Heart left ventricle (tissue), 13 donors: Measurements from ENCODE around the gene MCUB.

Experiments used
- CTCF ChIP-seq, 12 donors: fragments of 200-600 bp; sonication (generic) in 4 of 12; IDR thresholded peaks; one replicate each; pipeline versions ENCODE4 v1.5.0 to v1.8.0; 2018 to 2022; ENCODE audit warnings: antibody characterized with exemption in 12 of 12, mild to moderate bottlenecking in 5 of 12
- POLR2A ChIP-seq, 2 donors: fragments of 450-650 bp; IDR thresholded peaks; one replicate each; pipeline ENCODE4 v1.6.1; 2017; ENCODE audit warnings: antibody characterized with exemption in 2 of 2, mild to moderate bottlenecking in 2 of 2, moderate library complexity in 2 of 2
- donor health status: ischemic (EF 13 %, LVEDD 7.1; RV severe dilation, severe dysfunction).
- donor health status: DM: no; HTN: yes; CAD: no.
- donor health status: DM: no; HTN: no; CAD: no.
- donor health status: ischemic (EF 25% LVEDD 6.9; RV normal size, moderate dysfunction).
- donor health status: ischemic (EF 25% LVEDD 5.7; RV mildly dilated, moderate dysfunction).
- donor health status: ischemic (EF 35%, LVEDD 5.7; RV mildly dilated, moderate dysfunction).
- donor health status: nonischemic (EF 11% LVEDD 7.7; RV severe dilation, severe dysfunction).
- donor health status: DM: yes; HTN: yes; CAD: no.
- donor health status: PGD.
- donor health status: ischemic (EF 29% LVEDD 5.4; RV normal size, mild dysfunction).
- donor health status: nonischemic (EF 23%, LVEDD 6.1; RV moderate dilation, normal function).

- no peak for TF ChIP-seq POLR2A (IDR thresholded peaks at IDR 0.05)
- no peak for TF ChIP-seq CTCF (IDR thresholded peaks at IDR 0.05)
These were observed 158.7 kb downstream of the MCUB start for GRCh38 chr4:109718759-109719158.
